ENCODE data around the gene PSORS1C2. TPM values are rescaled to one million over a fixed set of nuclear protein-coding genes. Genes with fewer than 3 reads are reported as not detected.
A peak's percentile ranks its signal among the peaks of the same experiment; 100 is the strongest.
"Not testable (repeated sequence)": the region's sequence is repeated elsewhere in the genome, so short reads cannot be mapped to it uniquely, and the experiment has no call there.

The PSORS1C2 gene
- total RNA-seq, 1 donor: not detected

- Histone ChIP-seq H3K9me3 (ENCODE audit: low read depth, low read length) (no peaks in the 10 kb centered on the region), H3K4me1 (ENCODE audit: insufficient read depth, low read length) (no peaks in the 10 kb centered on the region)
Measured at GRCh38 chr6:31170987-31171671, 32.3 kb upstream of the PSORS1C2 start.

GRCh38 chr6:31170600-31170881 lies 31.7 kb upstream of the PSORS1C2 start, which contains the start of gene POU5F1:
TSS of gene POU5F1 (minus strand) at chr6:31170682. CDS start at chr6:31170620, 62 bp downstream.
- H3K9me3 ChIP-seq (ENCODE audit: low read depth, low read length): no peaks in the 10 kb centered on the region
- H3K27me3 ChIP-seq (ENCODE audit: insufficient read depth, low read length): no peaks in the 10 kb centered on the region
- H3K4me3 ChIP-seq (ENCODE audit: low read length): no peak within 1 kb of the TSS
- H3K4me1 ChIP-seq (ENCODE audit: insufficient read depth, low read length): no peaks in the 10 kb centered on the region

More at GRCh38 chr6:31170987-31171671, 32.3 kb upstream of the PSORS1C2 start:
- Histone ChIP-seq H3K27me3 (ENCODE audit: insufficient read depth, low read length) (no peaks in the 10 kb centered on the region), H3K4me3 (ENCODE audit: low read length) (no peak overlapping the region)

- not testable (repeated sequence) for H3K4me3 ChIP-seq (ENCODE audit: low read length); H3K27me3 ChIP-seq (ENCODE audit: insufficient read depth, low read length); H3K4me1 ChIP-seq (ENCODE audit: insufficient read depth, low read length); H3K9me3 ChIP-seq (ENCODE audit: low read depth, low read length)
Measured at GRCh38 chr6:31169858-31170599, 31.2 kb upstream of the PSORS1C2 start.

GRCh38 chr6:31169123-31169857 lies 30.4 kb upstream of the PSORS1C2 start:
- H3K9me3 ChIP-seq (ENCODE audit: low read depth, low read length): no peaks in the 10 kb centered on the region
- no peaks in the 10 kb centered on the region for H3K27me3 ChIP-seq (ENCODE audit: insufficient read depth, low read length)
- no peaks in the 10 kb centered on the region for H3K4me1 ChIP-seq (ENCODE audit: insufficient read depth, low read length)
- H3K4me3 ChIP-seq (ENCODE audit: low read length): no peak overlapping the region

- Histone ChIP-seq H3K27me3 (ENCODE audit: insufficient read depth, low read length) (no peaks in the 10 kb centered on the region), H3K4me1 (ENCODE audit: insufficient read depth, low read length) (no peaks in the 10 kb centered on the region), H3K9me3 (ENCODE audit: low read depth, low read length) (no peaks in the 10 kb centered on the region), H3K4me3 (ENCODE audit: low read length) (no peak overlapping the region)
Measured at GRCh38 chr6:31168606-31169005, 29.7 kb upstream of the PSORS1C2 start.

- H3K4me3 ChIP-seq (ENCODE audit: low read length): no peak overlapping the region
- H3K27me3 ChIP-seq (ENCODE audit: insufficient read depth, low read length): no peaks in the 10 kb centered on the region
- no peaks in the 10 kb centered on the region for H3K4me1 ChIP-seq (ENCODE audit: insufficient read depth, low read length)
- H3K9me3 ChIP-seq (ENCODE audit: low read depth, low read length): no peaks in the 10 kb centered on the region
Measured at GRCh38 chr6:31165986-31166385, 27.1 kb upstream of the PSORS1C2 start.

GRCh38 chr6:31165064-31165832 lies 26.4 kb upstream of the PSORS1C2 start:
- not testable (repeated sequence) for H3K4me3 ChIP-seq (ENCODE audit: low read length); H3K9me3 ChIP-seq (ENCODE audit: low read depth, low read length); H3K4me1 ChIP-seq (ENCODE audit: insufficient read depth, low read length); H3K27me3 ChIP-seq (ENCODE audit: insufficient read depth, low read length)

GRCh38 chr6:31164475-31165063 lies 25.7 kb upstream of the PSORS1C2 start:
- H3K9me3 ChIP-seq (ENCODE audit: low read depth, low read length); H3K4me3 ChIP-seq (ENCODE audit: low read length); H3K27me3 ChIP-seq (ENCODE audit: insufficient read depth, low read length); H3K4me1 ChIP-seq (ENCODE audit: insufficient read depth, low read length): not testable (repeated sequence)

GRCh38 chr6:31163922-31164321 lies 25.1 kb upstream of the PSORS1C2 start:
- Histone ChIP-seq H3K27me3 (ENCODE audit: insufficient read depth, low read length) (no peaks in the 10 kb centered on the region), H3K4me1 (ENCODE audit: insufficient read depth, low read length) (peaks cover 8% of the 10 kb centered on the region), H3K9me3 (ENCODE audit: low read depth, low read length) (no peaks in the 10 kb centered on the region), H3K4me3 (ENCODE audit: low read length) (no peak overlapping the region)

- Histone ChIP-seq H3K9me3 (ENCODE audit: low read depth, low read length) (no peaks in the 10 kb centered on the region), H3K4me3 (ENCODE audit: low read length) (no peak overlapping the region), H3K4me1 (ENCODE audit: insufficient read depth, low read length) (peaks cover 12% of the 10 kb centered on the region), H3K27me3 (ENCODE audit: insufficient read depth, low read length) (no peaks in the 10 kb centered on the region)
Measured at GRCh38 chr6:31162463-31163165, 23.7 kb upstream of the PSORS1C2 start.

GRCh38 chr6:31161216-31162126 lies 22.6 kb upstream of the PSORS1C2 start:
- peaks cover 18% of the 10 kb centered on the region for H3K4me1 ChIP-seq (ENCODE audit: insufficient read depth, low read length)
- H3K27me3 ChIP-seq (ENCODE audit: insufficient read depth, low read length): no peaks in the 10 kb centered on the region
- no peaks in the 10 kb centered on the region for H3K9me3 ChIP-seq (ENCODE audit: low read depth, low read length)
- H3K4me3 ChIP-seq (ENCODE audit: low read length): no peak overlapping the region

- Histone ChIP-seq H3K4me1 (ENCODE audit: insufficient read depth, low read length) (peaks cover 18% of the 10 kb centered on the region), H3K27me3 (ENCODE audit: insufficient read depth, low read length) (no peaks in the 10 kb centered on the region), H3K9me3 (ENCODE audit: low read depth, low read length) (no peaks in the 10 kb centered on the region), H3K4me3 (ENCODE audit: low read length) (peak overlapping the region; percentile 67)
Measured at GRCh38 chr6:31158863-31159855, 20.3 kb upstream of the PSORS1C2 start.

Measured in mononuclear cell (primary cell).